ENCODE results near the gene OSCP1. TPM values are rescaled to one million over a fixed set of nuclear protein-coding genes. Genes with fewer than 3 reads are reported as not detected.
A peak's percentile ranks its signal among the peaks of the same experiment; 100 is the strongest.

OSCP1 gene
- total and polyA plus RNA-seq, 2 donors (not counting 1 experiment from before 2014, with no cell fraction given) = 0.16 to 0.94 TPM

GRCh38 chr1:36389999-36390398 is 60.3 kb downstream of the OSCP1 start:
- peaks cover 80% of the 10 kb centered on the region for H3K4me1 Mint-ChIP-seq
- no peak for TF ChIP-seq EZH2 (IDR thresholded peaks at IDR 0.05; ENCODE audit: borderline replicate concordance, insufficient read depth, low read depth, low read length, poor library complexity, severe bottlenecking)
- no peak for TF ChIP-seq CTCF (IDR thresholded peaks at IDR 0.05)
- H3K27me3 ChIP-seq (replicated peaks in 1 of 4; ENCODE audit: control extremely low read depth in 1 of 4, control insufficient read depth in 3 of 4, insufficient read depth in 4 of 4, low read length in 3 of 4) = no peaks in the 10 kb centered on the region
- ChIA-PET POLR2A (interaction anchor here (1.0 to 1.1 kb wide), 2 partner anchors 17 to 21 kb away, joined by 3 to 4 read pairs; no protein-coding TSS in a partner anchor), CTCF (interaction anchor here (1.1 to 1.9 kb wide), 7 partner anchors 19 to 241 kb away, joined by 3 to 11 read pairs (median 6); partner anchors contain the start of genes SH3D21 and TRAPPC3)
- DNase-seq (peak; percentile 64), ATAC-seq (ENCODE audit: low read depth) (no peak)
- H3K4me1 ChIP-seq (ENCODE audit: control insufficient read depth in 2 of 2, insufficient read depth in 2 of 2, low read length in 2 of 2) = peaks cover 69 to 81% of the 10 kb centered on the region in 2 donors
- no CpG with 5 or more reads among the region's 1 CpG for WGBS (ENCODE audit: insufficient coverage)
- H3K36me3 ChIP-seq (replicated peaks in 1 of 2; ENCODE audit: control extremely low read depth in 1 of 2, control insufficient read depth in 1 of 2, extremely low read depth in 1 of 2, insufficient read depth in 2 of 2, low read length in 1 of 2) = peaks cover 0 to 34% of the 10 kb centered on the region in 2 experiments
- peak overlapping the region; percentile 21 for H3K9ac ChIP-seq (ENCODE audit: low read length)
- H3K79me2 ChIP-seq (ENCODE audit: control insufficient read depth, insufficient read depth, low read length) = peaks cover 72% of the 10 kb centered on the region
- H3K4me3 ChIP-seq (ENCODE audit: control extremely low read depth in 1 of 5, extremely low read depth in 1 of 5, insufficient read depth in 1 of 5, low read depth in 2 of 5, low read length in 4 of 5) = peak overlapping the region in 3 of 5 experiments; percentile 5 to 46 (median 17)
- H3K27ac ChIP-seq (ENCODE audit: low read length in 2 of 2) = peak overlapping the region; percentile 88 to 92
- no peak overlapping the region for H2AFZ ChIP-seq (ENCODE audit: insufficient read depth, low read depth, low read length, poor library complexity, severe bottlenecking)
- intact Hi-C loops (cut with micrococcal nuclease) = loop anchor here (5.0 kb wide), 1 partner anchor 1087 kb away; no protein-coding TSS in a partner anchor
- H3K27ac Mint-ChIP-seq = peak overlapping the region; percentile 86
- H3K27me3 Mint-ChIP-seq = no peaks in the 10 kb centered on the region
- peak overlapping the region; percentile 72 for H3K4me2 ChIP-seq (replicated peaks; ENCODE audit: low read depth, low read length, poor library complexity, severe bottlenecking)
- H3K4me3 Mint-ChIP-seq = peak overlapping the region; percentile 65
- no peaks in the 10 kb centered on the region for H3K9me3 Mint-ChIP-seq (ENCODE audit: insufficient read depth)
- H3K9me3 ChIP-seq (ENCODE audit: control extremely low read depth in 1 of 3, control insufficient read depth in 2 of 3, insufficient read depth in 1 of 3, low read length in 2 of 3) = peaks cover 0 to 4% (median 0%) of the 10 kb centered on the region in 3 donors
- H4K20me1 ChIP-seq (ENCODE audit: control insufficient read depth, insufficient read depth, low read length, poor library complexity, severe bottlenecking) = peaks cover 5% of the 10 kb centered on the region

- peaks cover 72% of the 10 kb centered on the region for H3K79me2 ChIP-seq (ENCODE audit: control insufficient read depth, insufficient read depth, low read length)
- peaks cover 12% of the 10 kb centered on the region for H4K20me1 ChIP-seq (ENCODE audit: control insufficient read depth, insufficient read depth, low read length, poor library complexity, severe bottlenecking)
- H3K4me1 ChIP-seq (ENCODE audit: control insufficient read depth in 2 of 2, insufficient read depth in 2 of 2, low read length in 2 of 2) = peaks cover 76 to 88% of the 10 kb centered on the region in 2 donors
- DNase-seq (no peak), ATAC-seq (ENCODE audit: low read depth) (no peak)
- ChIA-PET POLR2A (interaction anchor here (3.4 kb wide), 1 partner anchor 8 kb away, joined by 34 read pairs; the partner anchor contains the start of gene LSM10), CTCF (interaction anchor here (1.1 to 3.2 kb wide), 5 partner anchors 18 to 240 kb away, joined by 4 to 29 read pairs (median 6); partner anchors contain the start of gene TRAPPC3)
- no peak overlapping the region for H3K9ac ChIP-seq (ENCODE audit: low read length)
- intact Hi-C loops (cut with micrococcal nuclease) = loop anchor here (5.0 kb wide), 1 partner anchor 1088 kb away; no protein-coding TSS in a partner anchor
- H2AFZ ChIP-seq (ENCODE audit: insufficient read depth, low read depth, low read length, poor library complexity, severe bottlenecking) = no peak overlapping the region
- peaks cover 0 to 34% of the 10 kb centered on the region in 2 experiments for H3K36me3 ChIP-seq (replicated peaks in 1 of 2; ENCODE audit: control extremely low read depth in 1 of 2, control insufficient read depth in 1 of 2, extremely low read depth in 1 of 2, insufficient read depth in 2 of 2, low read length in 1 of 2)
- peak overlapping the region; percentile 72 for H3K4me2 ChIP-seq (replicated peaks; ENCODE audit: low read depth, low read length, poor library complexity, severe bottlenecking)
- H3K9me3 ChIP-seq (ENCODE audit: control extremely low read depth in 1 of 3, control insufficient read depth in 2 of 3, insufficient read depth in 1 of 3, low read length in 2 of 3) = peaks cover 0 to 4% (median 0%) of the 10 kb centered on the region in 3 donors
- Mint-ChIP-seq H3K4me3 (peak overlapping the region; percentile 65), H3K27ac (peak overlapping the region; percentile 86), H3K4me1 (peaks cover 80% of the 10 kb centered on the region), H3K9me3 (ENCODE audit: insufficient read depth) (no peaks in the 10 kb centered on the region), H3K27me3 (no peaks in the 10 kb centered on the region)
- peak overlapping the region in 1 of 5 experiments; percentile 46 for H3K4me3 ChIP-seq (ENCODE audit: control extremely low read depth in 1 of 5, extremely low read depth in 1 of 5, insufficient read depth in 1 of 5, low read depth in 2 of 5, low read length in 4 of 5)
- H3K27me3 ChIP-seq (replicated peaks in 1 of 4; ENCODE audit: control extremely low read depth in 1 of 4, control insufficient read depth in 3 of 4, insufficient read depth in 4 of 4, low read length in 3 of 4) = no peaks in the 10 kb centered on the region
- WGBS (ENCODE audit: insufficient coverage) = no CpG with 5 or more reads among the region's 2 CpGs
- TF ChIP-seq CTCF (IDR thresholded peaks at IDR 0.05) (no peak), EZH2 (IDR thresholded peaks at IDR 0.05; ENCODE audit: borderline replicate concordance, insufficient read depth, low read depth, low read length, poor library complexity, severe bottlenecking) (no peak)
- H3K27ac ChIP-seq (ENCODE audit: low read length in 2 of 2) = peak overlapping the region; percentile 88 to 92
Observed at GRCh38 chr1:36389261-36389660, 61.0 kb downstream of the OSCP1 start.
